Measurements from ENCODE around the gene KERA. TPM values are rescaled to one million over a fixed set of nuclear protein-coding genes. Genes with fewer than 3 reads are reported as not detected.

Gene KERA
- total RNA-seq, 1 experiment from 2014 or later, result not detected

DNA sequence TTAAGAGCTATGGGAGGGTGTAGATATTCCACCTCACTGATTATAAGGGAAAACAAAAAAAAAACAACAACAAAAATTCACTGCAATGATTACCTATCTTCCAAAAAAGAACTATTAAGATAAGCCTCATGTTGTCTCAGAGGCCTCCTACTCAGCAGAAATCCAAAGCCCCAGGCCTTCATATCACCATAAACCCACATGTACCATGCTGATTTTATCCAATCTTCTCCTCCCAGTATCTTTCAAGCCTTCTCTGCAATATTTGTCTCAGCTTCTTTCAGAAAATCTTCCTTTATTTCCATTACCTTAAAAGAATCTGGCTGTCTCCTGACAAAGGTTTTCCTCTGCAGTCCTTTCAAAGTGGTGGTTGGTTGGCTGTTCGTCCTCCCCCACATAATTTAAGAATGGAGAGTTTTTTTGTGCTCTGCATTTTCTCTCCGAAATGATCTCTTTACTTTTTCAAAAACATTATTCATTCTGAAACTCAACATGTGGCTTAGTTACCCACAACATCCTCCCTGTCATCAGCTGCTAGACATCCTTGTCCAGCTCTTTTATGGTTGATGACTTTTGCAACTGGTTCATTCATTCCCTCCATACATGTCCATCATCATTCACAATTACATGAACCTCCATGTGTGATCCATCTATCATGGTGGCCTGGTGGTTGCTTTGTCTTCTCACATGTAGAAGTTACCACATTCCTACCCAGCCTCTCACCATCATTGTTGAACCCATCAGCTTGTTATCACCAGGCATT is 50.1 kb downstream of the KERA start:
- Histone ChIP-seq H3K4me3 (no peak overlapping the region), H3K9me2 (ENCODE audit: insufficient read depth) (no peaks in the 10 kb centered on the region; the same call in 1 of the 2 replicates), H3K36me3 (ENCODE audit: low read depth) (no peaks in the 10 kb centered on the region), H3F3A (ENCODE audit: insufficient read depth, low read depth) (no peaks in the 10 kb centered on the region), H3K27me3 (ENCODE audit: insufficient read depth, low read depth) (no peaks in the 10 kb centered on the region), H3K9me3 (ENCODE audit: insufficient read depth, low read depth) (no peaks in the 10 kb centered on the region), H3K4me1 (replicated peaks; ENCODE audit: insufficient read depth) (peaks cover 14% of the 10 kb centered on the region; the same call in 1 of the 2 replicates), H3K79me2 (ENCODE audit: low read depth) (no peaks in the 10 kb centered on the region), H2AFZ (no peak overlapping the region), H4K20me1 (ENCODE audit: insufficient read depth) (no peaks in the 10 kb centered on the region), H3K27ac (no peak overlapping the region), H3K4me2 (no peak overlapping the region)
- DNase-seq, result no peak
- ChIA-PET POLR2A (ENCODE audit: unreplicated experiment) (no interaction called here), CTCF (no interaction called here)
- no TSS peak for BruUV-seq (replicated peaks)
- intact Hi-C loops (cut with micrococcal nuclease; ENCODE audit: unreplicated experiment), result no loop called here
- TF ChIP-seq EZH2 (IDR thresholded peaks at IDR 0.05; ENCODE audit: low read depth), result no peak
- TF ChIP-seq, protein P1, sequence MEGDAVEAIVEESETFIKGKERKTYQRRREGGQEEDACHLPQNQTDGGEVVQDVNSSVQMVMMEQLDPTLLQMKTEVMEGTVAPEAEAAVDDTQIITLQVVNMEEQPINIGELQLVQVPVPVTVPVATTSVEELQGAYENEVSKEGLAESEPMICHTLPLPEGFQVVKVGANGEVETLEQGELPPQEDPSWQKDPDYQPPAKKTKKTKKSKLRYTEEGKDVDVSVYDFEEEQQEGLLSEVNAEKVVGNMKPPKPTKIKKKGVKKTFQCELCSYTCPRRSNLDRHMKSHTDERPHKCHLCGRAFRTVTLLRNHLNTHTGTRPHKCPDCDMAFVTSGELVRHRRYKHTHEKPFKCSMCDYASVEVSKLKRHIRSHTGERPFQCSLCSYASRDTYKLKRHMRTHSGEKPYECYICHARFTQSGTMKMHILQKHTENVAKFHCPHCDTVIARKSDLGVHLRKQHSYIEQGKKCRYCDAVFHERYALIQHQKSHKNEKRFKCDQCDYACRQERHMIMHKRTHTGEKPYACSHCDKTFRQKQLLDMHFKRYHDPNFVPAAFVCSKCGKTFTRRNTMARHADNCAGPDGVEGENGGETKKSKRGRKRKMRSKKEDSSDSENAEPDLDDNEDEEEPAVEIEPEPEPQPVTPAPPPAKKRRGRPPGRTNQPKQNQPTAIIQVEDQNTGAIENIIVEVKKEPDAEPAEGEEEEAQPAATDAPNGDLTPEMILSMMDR (conservative IDR thresholded peaks at IDR 0.05), result no peak

DNA sequence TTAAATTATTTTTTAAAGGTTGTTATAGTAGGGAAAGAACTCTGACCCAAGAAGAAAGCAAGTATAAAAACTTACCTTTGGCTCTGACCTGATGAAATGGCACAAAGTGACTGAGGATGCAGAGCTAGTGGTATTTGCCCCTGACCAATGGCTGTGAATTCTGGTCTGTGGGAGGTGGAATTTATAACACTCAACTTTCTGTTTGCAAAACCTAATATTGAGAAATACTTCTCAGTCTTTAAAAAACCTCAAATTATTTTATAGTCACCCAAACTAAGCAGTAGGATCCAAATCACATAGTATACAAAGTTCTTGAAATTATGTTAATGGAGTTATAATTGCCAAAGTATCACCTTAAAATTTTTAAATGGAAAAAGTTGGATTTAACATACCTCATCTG is 53.0 kb downstream of the KERA start, which contains the start of gene EPYC:
Gene EPYC, minus strand, starts transcription at position 101 of the 400 bp plus-strand sequence. CDS start 2,407 bp downstream, outside the sequence.
- Histone ChIP-seq H2AFZ (no peak within 1 kb of the TSS), H3F3A (ENCODE audit: insufficient read depth, low read depth) (no peaks in the 10 kb centered on the region), H3K79me2 (ENCODE audit: low read depth) (no peaks in the 10 kb centered on the region), H3K4me2 (no peak within 1 kb of the TSS), H3K27ac (no peak within 1 kb of the TSS), H3K27me3 (ENCODE audit: insufficient read depth, low read depth) (no peaks in the 10 kb centered on the region), H3K4me3 (no peak within 1 kb of the TSS), H4K20me1 (ENCODE audit: insufficient read depth) (no peaks in the 10 kb centered on the region), H3K9me3 (ENCODE audit: insufficient read depth, low read depth) (no peaks in the 10 kb centered on the region), H3K36me3 (ENCODE audit: low read depth) (no peaks in the 10 kb centered on the region), H3K4me1 (replicated peaks; ENCODE audit: insufficient read depth) (peaks cover 38% of the 10 kb centered on the region), H3K9me2 (ENCODE audit: insufficient read depth) (no peaks in the 10 kb centered on the region)
- no TSS peak for BruUV-seq (replicated peaks)
- ChIA-PET POLR2A (ENCODE audit: unreplicated experiment) (no interaction called here), CTCF (no interaction called here)
- DNase-seq, result no peak
- intact Hi-C loops (cut with micrococcal nuclease; ENCODE audit: unreplicated experiment), result no loop called here
- TF ChIP-seq, protein P1 (conservative IDR thresholded peaks at IDR 0.05), result no peak
- no peak for TF ChIP-seq EZH2 (IDR thresholded peaks at IDR 0.05; ENCODE audit: low read depth)

DNA sequence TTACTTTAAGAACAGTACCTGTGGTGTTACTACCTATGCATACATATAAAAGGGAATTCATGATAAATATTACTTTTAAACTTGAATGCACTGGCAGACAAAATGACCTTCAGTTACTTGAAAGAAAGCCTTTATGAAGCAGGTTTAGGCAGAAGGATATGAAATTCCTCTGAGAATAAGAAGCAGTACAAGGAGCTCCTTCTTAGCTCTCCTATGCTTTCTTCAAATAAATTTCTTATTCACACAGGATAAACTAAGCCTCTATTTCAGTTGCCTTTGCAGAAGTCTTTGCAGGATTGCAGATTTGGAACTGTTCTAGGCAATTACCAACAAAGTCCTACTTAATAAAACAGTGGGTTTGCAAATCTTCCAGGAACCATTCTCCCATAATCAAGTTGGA is 54.1 kb downstream of the KERA start:
- Histone ChIP-seq H3K4me1 (replicated peaks; ENCODE audit: insufficient read depth) (peaks cover 32% of the 10 kb centered on the region), H2AFZ (no peak overlapping the region), H4K20me1 (ENCODE audit: insufficient read depth) (no peaks in the 10 kb centered on the region), H3K27ac (no peak overlapping the region), H3K9me3 (ENCODE audit: insufficient read depth, low read depth) (no peaks in the 10 kb centered on the region), H3K36me3 (ENCODE audit: low read depth) (no peaks in the 10 kb centered on the region), H3K79me2 (ENCODE audit: low read depth) (no peaks in the 10 kb centered on the region), H3F3A (ENCODE audit: insufficient read depth, low read depth) (no peaks in the 10 kb centered on the region), H3K4me3 (no peak overlapping the region), H3K4me2 (no peak overlapping the region), H3K27me3 (ENCODE audit: insufficient read depth, low read depth) (no peaks in the 10 kb centered on the region), H3K9me2 (ENCODE audit: insufficient read depth) (no peaks in the 10 kb centered on the region)
- BruUV-seq (replicated peaks), result no TSS peak
- CTCF ChIA-PET, result no interaction called here
- POLR2A ChIA-PET (ENCODE audit: unreplicated experiment), result no interaction called here
- intact Hi-C loops (cut with micrococcal nuclease; ENCODE audit: unreplicated experiment), result no loop called here
- TF ChIP-seq EZH2 (IDR thresholded peaks at IDR 0.05; ENCODE audit: low read depth), result no peak
- DNase-seq, result no peak
